ENCODE measurements around the gene KIF19. TPM values are rescaled to one million over a fixed set of nuclear protein-coding genes. Genes with fewer than 3 reads are reported as not detected.
"Not testable (repeated sequence)": the region's sequence is repeated elsewhere in the genome, so short reads cannot be mapped to it uniquely, and the experiment has no call there.

KIF19 gene
- total and polyA plus RNA-seq, 11 donors = 0.12 to 3.0 (median 0.19) TPM; not detected in 2

GRCh38 chr17:74404218-74404617, 78.2 kb downstream of the KIF19 start:
- Histone ChIP-seq H3K9me3 (no peaks in the 10 kb centered on the region), H3K4me1 (peaks cover 0 to 5% (median 0%) of the 10 kb centered on the region in 12 donors), H3K36me3 (no peaks in the 10 kb centered on the region), H3K27me3 (no peaks in the 10 kb centered on the region), H3K27ac (no peak overlapping the region), H3K4me3 (no peak overlapping the region)
- intact Hi-C loops (cut with DNase I) = no loop called here
- WGBS, 4 donors = 49 to 56% (median 54%) methylated on average over 6 to 7 of the region's 7 CpGs
- TF ChIP-seq, protein P1, sequence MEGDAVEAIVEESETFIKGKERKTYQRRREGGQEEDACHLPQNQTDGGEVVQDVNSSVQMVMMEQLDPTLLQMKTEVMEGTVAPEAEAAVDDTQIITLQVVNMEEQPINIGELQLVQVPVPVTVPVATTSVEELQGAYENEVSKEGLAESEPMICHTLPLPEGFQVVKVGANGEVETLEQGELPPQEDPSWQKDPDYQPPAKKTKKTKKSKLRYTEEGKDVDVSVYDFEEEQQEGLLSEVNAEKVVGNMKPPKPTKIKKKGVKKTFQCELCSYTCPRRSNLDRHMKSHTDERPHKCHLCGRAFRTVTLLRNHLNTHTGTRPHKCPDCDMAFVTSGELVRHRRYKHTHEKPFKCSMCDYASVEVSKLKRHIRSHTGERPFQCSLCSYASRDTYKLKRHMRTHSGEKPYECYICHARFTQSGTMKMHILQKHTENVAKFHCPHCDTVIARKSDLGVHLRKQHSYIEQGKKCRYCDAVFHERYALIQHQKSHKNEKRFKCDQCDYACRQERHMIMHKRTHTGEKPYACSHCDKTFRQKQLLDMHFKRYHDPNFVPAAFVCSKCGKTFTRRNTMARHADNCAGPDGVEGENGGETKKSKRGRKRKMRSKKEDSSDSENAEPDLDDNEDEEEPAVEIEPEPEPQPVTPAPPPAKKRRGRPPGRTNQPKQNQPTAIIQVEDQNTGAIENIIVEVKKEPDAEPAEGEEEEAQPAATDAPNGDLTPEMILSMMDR (IDR thresholded peaks at IDR 0.05) = no peak
- TF ChIP-seq POLR2A (IDR thresholded peaks at IDR 0.05) = no peak
- DNase-seq (no peak), ATAC-seq (no peak)

DNA sequence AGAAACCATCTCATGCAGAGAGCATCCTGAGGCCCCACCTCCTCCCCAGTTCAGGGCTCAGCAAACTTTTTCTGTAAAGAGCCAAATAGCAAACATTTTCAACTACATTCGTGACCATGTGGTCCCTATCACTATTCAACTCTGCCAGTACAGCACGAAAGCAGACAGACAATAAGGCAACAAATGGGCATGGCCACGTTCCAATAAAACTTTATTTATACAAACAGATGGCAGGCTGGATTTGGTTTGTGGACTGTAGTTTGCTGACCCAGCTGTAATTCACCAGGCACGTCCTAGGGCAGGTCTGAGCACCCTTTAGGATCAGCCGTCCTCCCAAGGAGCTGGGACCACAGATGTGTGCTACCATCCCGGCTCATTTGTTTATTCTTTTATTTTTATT, 78.8 kb downstream of the KIF19 start:
- no peak for ATAC-seq
- WGBS, 4 donors = 85 to 91% (median 90%) methylated on average over 6 of the region's 6 CpGs
- H3K4me1 ChIP-seq = peaks cover 0 to 5% (median 0%) of the 10 kb centered on the region in 12 donors
- H3K27ac ChIP-seq = no peak overlapping the region
- DNase-seq = no peak
- H3K9me3 ChIP-seq = no peaks in the 10 kb centered on the region
- H3K36me3 ChIP-seq = no peaks in the 10 kb centered on the region
- H3K27me3 ChIP-seq = no peaks in the 10 kb centered on the region
- no peak for TF ChIP-seq POLR2A (IDR thresholded peaks at IDR 0.05)
- TF ChIP-seq, protein P1 (IDR thresholded peaks at IDR 0.05) = no peak
- no peak overlapping the region for H3K4me3 ChIP-seq
- intact Hi-C loops (cut with DNase I) = no loop called here

DNA sequence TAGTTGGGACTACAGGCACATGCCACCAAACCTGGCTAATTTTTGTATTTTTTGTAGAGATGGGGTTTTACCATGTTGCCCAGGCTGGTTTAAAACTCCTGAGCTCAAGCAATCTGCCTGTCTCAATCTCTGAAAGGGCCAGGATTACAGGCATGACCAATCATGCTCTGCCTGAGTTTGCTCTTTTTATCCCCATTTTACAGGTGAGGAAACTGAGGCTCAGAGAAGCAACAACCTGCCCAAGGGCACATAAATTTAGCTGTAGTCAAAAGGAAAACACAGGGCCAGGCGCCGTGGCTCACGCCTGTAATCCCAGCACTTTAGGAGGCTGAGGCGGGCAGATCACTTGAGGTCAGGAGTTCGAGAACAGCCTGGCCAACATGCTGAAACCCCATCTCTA, 79.3 kb downstream of the KIF19 start:
- H3K4me1 ChIP-seq; DNase-seq; H3K27me3 ChIP-seq; H3K36me3 ChIP-seq; H3K27ac ChIP-seq; intact Hi-C loops (cut with DNase I); H3K9me3 ChIP-seq; ATAC-seq; H3K4me3 ChIP-seq: not testable (repeated sequence)
- WGBS, 4 donors = 92 to 98% (median 97%) methylated on average over 5 of the region's 5 CpGs

Other genes with a start within 250 kb of the KIF19 start
- 100 to 1,000 TPM; 244 to 836 (median 739) TPM for gene RPL38, start 122.5 kb upstream of the KIF19 start, total RNA-seq
- 1,000 to 10,000 TPM in 1 of 2 donors, 100 to 1,000 TPM in 1; 903 to 1,830 TPM for gene RPL38, start 122.5 kb upstream of the KIF19 start, polyA plus RNA-seq
- 10 to 100 TPM; 17.3 to 34.6 (median 24.6) TPM for gene TTYH2, start 112.7 kb upstream of the KIF19 start, total RNA-seq
- 10 to 100 TPM; 10.3 to 14.5 TPM for gene TTYH2, start 112.7 kb upstream of the KIF19 start, polyA plus RNA-seq
- gene DNAI2, start 52.0 kb upstream of the KIF19 start, total RNA-seq = not detected
- not detected for gene DNAI2, start 52.0 kb upstream of the KIF19 start, polyA plus RNA-seq
- not detected for gene BTBD17, start 35.6 kb downstream of the KIF19 start, total RNA-seq
- not detected for gene BTBD17, start 35.6 kb downstream of the KIF19 start, polyA plus RNA-seq
- gene GPR142, start 41.3 kb downstream of the KIF19 start, total RNA-seq = not detected
- not detected for gene GPR142, start 41.3 kb downstream of the KIF19 start, polyA plus RNA-seq
- gene GPRC5C, start 105.9 kb downstream of the KIF19 start, total RNA-seq = 10 to 100 TPM; 22.2 to 59.9 (median 39.2) TPM
- 10 to 100 TPM; 28.5 to 35.3 TPM for gene GPRC5C, start 105.9 kb downstream of the KIF19 start, polyA plus RNA-seq
- 10 to 100 TPM in 1 of 9 donors, 1 to 10 TPM in 6, under 1 TPM in 2; 0.64 to 23.2 (median 1.8) TPM for gene CD300A, start 140.4 kb downstream of the KIF19 start, total RNA-seq
- gene CD300A, start 140.4 kb downstream of the KIF19 start, polyA plus RNA-seq = 1 to 10 TPM in 1 of 2 donors, under 1 TPM in 1; 0.72 to 1.5 TPM
- gene CD300LB, start 205.2 kb downstream of the KIF19 start, total RNA-seq = 1 to 10 TPM in 1 of 9 donors, under 1 TPM in 5, not detected in 3; 0.14 to 2.3 (median 0.21) TPM
- under 1 TPM in 1 of 2 donors, not detected in 1; 0.40 TPM for gene CD300LB, start 205.2 kb downstream of the KIF19 start, polyA plus RNA-seq
- 1 to 10 TPM in 2 of 9 donors, under 1 TPM in 4, not detected in 3; 0.31 to 5.0 (median 0.61) TPM for gene CD300C, start 219.9 kb downstream of the KIF19 start, total RNA-seq
- gene CD300C, start 219.9 kb downstream of the KIF19 start, polyA plus RNA-seq = under 1 TPM; 0.11 to 0.94 TPM
- gene CD300H, start 241.3 kb downstream of the KIF19 start, total RNA-seq = 1 to 10 TPM in 1 of 9 donors, under 1 TPM in 2, not detected in 6; 0.60 to 1.5 (median 0.77) TPM
- gene CD300H, start 241.3 kb downstream of the KIF19 start, polyA plus RNA-seq = under 1 TPM in 1 of 2 donors, not detected in 1; 0.30 TPM

Measured in heart left ventricle (tissue), 16 donors.